ENCODE data around the gene PSMD2. TPM values are rescaled to one million over a fixed set of nuclear protein-coding genes. Genes with fewer than 3 reads are reported as not detected.

Gene PSMD2
- total RNA-seq, 1 donor from 2014 or later, result 269 TPM

DNA sequence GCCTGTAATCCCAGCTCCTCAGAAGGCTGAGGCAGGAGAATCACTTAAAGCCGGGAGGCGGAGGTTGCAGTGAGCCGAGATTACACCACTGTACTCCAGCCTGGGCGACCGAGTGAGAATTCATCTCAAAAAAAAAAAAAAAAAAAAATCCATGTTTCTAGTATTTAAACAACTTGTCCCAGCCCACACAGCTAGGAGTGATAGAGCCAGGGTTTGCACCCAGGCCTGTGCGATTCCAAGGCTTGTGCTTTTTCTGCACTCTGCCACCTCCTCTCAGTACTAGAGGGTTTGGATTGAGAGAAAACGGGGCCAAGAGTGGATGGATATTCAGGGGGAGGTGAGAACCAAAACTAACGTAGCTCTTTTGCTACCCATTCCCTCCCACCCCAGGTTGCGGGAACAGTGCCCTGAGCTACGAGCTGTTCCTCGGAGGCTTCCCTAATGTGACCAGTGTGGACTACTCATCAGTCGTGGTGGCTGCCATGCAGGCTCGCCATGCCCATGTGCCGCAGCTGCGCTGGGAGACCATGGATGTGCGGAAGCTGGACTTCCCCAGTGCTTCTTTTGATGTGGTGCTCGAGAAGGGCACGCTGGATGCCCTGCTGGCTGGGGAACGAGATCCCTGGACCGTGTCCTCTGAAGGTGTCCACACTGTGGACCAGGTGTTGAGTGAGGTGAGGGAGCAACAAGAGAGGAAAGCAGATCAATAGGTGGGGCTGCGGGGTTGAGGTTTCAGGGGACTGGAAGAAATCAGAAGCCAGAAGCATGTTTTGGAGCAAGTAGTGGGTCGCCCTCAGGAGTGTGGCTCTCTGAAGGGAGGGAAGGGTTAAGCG, 41.7 kb upstream of the PSMD2 start:
- Mint-ChIP-seq H3K4me1 (ENCODE audit: low read depth) (peaks cover 11% of the 10 kb centered on the region), H3K36me3 (ENCODE audit: insufficient read depth) (peaks cover 8% of the 10 kb centered on the region), H3K27me3 (peaks cover 42% of the 10 kb centered on the region), H3K27ac (no peak overlapping the region), H3K4me3 (ENCODE audit: low read depth) (no peak overlapping the region), H3K9me3 (ENCODE audit: low read depth) (no peaks in the 10 kb centered on the region)
- DNase-seq (ENCODE audit: low spot score, unreplicated experiment), result no peak
- TF ChIP-seq CTCF (IDR thresholded peaks at IDR 0.05; ENCODE audit: unreplicated experiment), result no peak

DNA sequence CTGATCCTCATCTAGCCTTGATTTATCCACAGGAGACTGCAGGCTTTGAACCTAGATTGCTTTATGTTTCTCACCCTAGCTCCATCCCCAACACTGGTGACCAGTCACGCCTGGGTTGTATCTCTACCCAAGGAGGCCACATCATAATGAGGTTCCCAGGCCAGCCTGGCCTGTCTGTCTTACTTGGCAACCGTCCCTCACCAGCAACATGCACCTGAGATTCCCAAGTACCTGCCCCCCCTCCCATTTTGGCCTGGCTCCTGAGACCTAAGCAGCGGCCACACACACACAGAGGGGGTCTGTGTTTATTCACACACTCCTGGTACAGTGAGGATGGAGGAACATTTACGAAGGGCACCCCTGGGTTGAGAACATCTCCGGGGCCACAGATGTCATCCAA, 40.1 kb upstream of the PSMD2 start:
- H3K9me3 Mint-ChIP-seq (ENCODE audit: low read depth), result no peaks in the 10 kb centered on the region
- peaks cover 13% of the 10 kb centered on the region for H3K4me1 Mint-ChIP-seq (ENCODE audit: low read depth)
- no peak for TF ChIP-seq CTCF (IDR thresholded peaks at IDR 0.05; ENCODE audit: unreplicated experiment)
- H3K27ac Mint-ChIP-seq, result no peak overlapping the region
- H3K36me3 Mint-ChIP-seq (ENCODE audit: insufficient read depth), result peaks cover 8% of the 10 kb centered on the region
- no peak for DNase-seq (ENCODE audit: low spot score, unreplicated experiment)
- no peak overlapping the region for H3K4me3 Mint-ChIP-seq (ENCODE audit: low read depth)
- H3K27me3 Mint-ChIP-seq, result peaks cover 53% of the 10 kb centered on the region

GRCh38 chr3:184259396-184259877, 39.6 kb upstream of the PSMD2 start:
- DNase-seq (ENCODE audit: low spot score, unreplicated experiment), result no peak
- Mint-ChIP-seq H3K27me3 (peaks cover 55% of the 10 kb centered on the region), H3K27ac (no peak overlapping the region), H3K4me1 (ENCODE audit: low read depth) (peaks cover 13% of the 10 kb centered on the region), H3K9me3 (ENCODE audit: low read depth) (no peaks in the 10 kb centered on the region), H3K36me3 (ENCODE audit: insufficient read depth) (peaks cover 8% of the 10 kb centered on the region), H3K4me3 (ENCODE audit: low read depth) (peak overlapping the region; percentile 53)
- no peak for TF ChIP-seq CTCF (IDR thresholded peaks at IDR 0.05; ENCODE audit: unreplicated experiment)

DNA sequence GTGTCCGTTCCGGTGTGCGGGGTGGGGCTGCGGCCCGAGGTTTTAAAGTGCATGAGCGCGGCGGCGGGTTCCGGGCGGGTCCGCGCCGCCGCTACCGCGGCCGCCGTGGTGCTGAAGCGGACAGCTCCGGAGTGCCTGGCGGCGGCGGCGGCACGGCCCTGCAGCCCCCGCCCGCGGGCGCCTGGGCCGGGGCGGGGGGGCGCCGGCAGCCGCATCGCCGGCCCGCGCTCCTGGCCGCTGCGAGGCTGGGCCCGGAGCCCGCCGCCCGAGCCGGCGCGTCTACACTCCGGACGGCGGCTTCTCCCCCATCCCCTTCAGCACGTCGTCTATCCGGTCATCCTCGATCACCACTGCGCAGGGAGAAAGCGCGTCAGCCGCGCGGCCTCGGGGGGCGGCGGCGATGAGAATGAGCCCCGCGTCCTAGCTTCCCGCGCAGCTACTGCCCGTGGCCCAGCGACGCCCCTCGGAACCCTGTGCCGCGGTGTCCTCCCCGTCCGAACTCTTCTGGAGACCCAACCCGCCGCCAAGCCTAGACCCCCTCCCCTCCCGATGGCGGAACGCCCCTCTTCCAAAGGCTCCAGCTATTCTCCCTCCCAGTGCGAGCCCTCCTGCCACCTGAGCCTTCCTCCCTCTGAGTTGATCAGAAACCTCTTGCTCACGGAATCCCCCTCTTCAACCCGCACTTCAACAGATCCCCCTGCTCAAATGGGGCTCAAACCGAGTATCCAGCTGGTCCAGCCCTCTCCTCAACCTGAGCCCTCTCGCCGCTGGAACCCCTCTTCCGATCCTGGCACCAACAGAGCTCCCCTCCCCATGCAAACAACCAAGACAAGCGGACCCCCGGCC, 38.9 kb upstream of the PSMD2 start:
- peaks cover 8% of the 10 kb centered on the region for H3K36me3 Mint-ChIP-seq (ENCODE audit: insufficient read depth)
- H3K4me3 Mint-ChIP-seq (ENCODE audit: low read depth), result peak overlapping the region; percentile 74
- DNase-seq (ENCODE audit: low spot score, unreplicated experiment), result peak; percentile 51
- H3K9me3 Mint-ChIP-seq (ENCODE audit: low read depth), result no peaks in the 10 kb centered on the region
- TF ChIP-seq CTCF (IDR thresholded peaks at IDR 0.05; ENCODE audit: unreplicated experiment), result no peak
- H3K27me3 Mint-ChIP-seq, result peaks cover 62% of the 10 kb centered on the region
- peaks cover 13% of the 10 kb centered on the region for H3K4me1 Mint-ChIP-seq (ENCODE audit: low read depth)
- H3K27ac Mint-ChIP-seq, result peak overlapping the region; percentile 87

- peaks cover 13% of the 10 kb centered on the region for H3K4me1 Mint-ChIP-seq (ENCODE audit: low read depth)
- peaks cover 62% of the 10 kb centered on the region for H3K27me3 Mint-ChIP-seq
- peak overlapping the region; percentile 87 for H3K27ac Mint-ChIP-seq
- no peak for TF ChIP-seq CTCF (IDR thresholded peaks at IDR 0.05; ENCODE audit: unreplicated experiment)
- peaks cover 8% of the 10 kb centered on the region for H3K36me3 Mint-ChIP-seq (ENCODE audit: insufficient read depth)
- DNase-seq (ENCODE audit: low spot score, unreplicated experiment), result no peak
- H3K4me3 Mint-ChIP-seq (ENCODE audit: low read depth), result peak overlapping the region; percentile 74
- H3K9me3 Mint-ChIP-seq (ENCODE audit: low read depth), result no peaks in the 10 kb centered on the region
Measured at GRCh38 chr3:184260724-184261269, 38.2 kb upstream of the PSMD2 start.
